SK-N-SH treated with all-trans-retinoic acid at 6 μM for 48 hours (cell line): Measurements from ENCODE around the gene UST.
"Not testable (repeated sequence)": the region's sequence is repeated elsewhere in the genome, so short reads cannot be mapped to it uniquely, and the experiment has no call there.

Experiments used
- ATAC-seq: fragments of 200-7000 bp; cut with Tn5 transposase; 3 replicates; pipeline ENCODE4 v1.9.1; 2020; ENCODE audit warnings: mild to moderate bottlenecking, moderate library complexity
- ARNTL ChIP-seq: fragments of 450-650 bp; formaldehyde crosslinking; IDR thresholded peaks from 2 replicates; pipeline ENCODE4 v1.5.0; 2020; ENCODE audit warnings: low read depth, mild to moderate bottlenecking, moderate library complexity, borderline replicate concordance
- BACH2 ChIP-seq: fragments of 250-450 bp; sonication (Bioruptor Pico); IDR thresholded peaks from 2 replicates; pipeline ENCODE4 v1.9.0; 2021; ENCODE audit warnings: mild to moderate bottlenecking, borderline replicate concordance
- CSDC2 ChIP-seq: fragments of 250-450 bp; sonication (Bioruptor Pico); IDR thresholded peaks from 2 replicates; pipeline ENCODE4 v1.5.0; 2020; ENCODE audit warnings: mild to moderate bottlenecking, moderate library complexity
- GLIS3 ChIP-seq: fragments of 250-450 bp; sonication (Bioruptor Pico); IDR thresholded peaks from 2 replicates; pipeline ENCODE4 v1.5.0; 2020; ENCODE audit warnings: mild to moderate bottlenecking, moderate library complexity
- ISL1 ChIP-seq: fragments of 250-450 bp; sonication (Bioruptor Pico); IDR thresholded peaks from 2 replicates; pipeline ENCODE4 v2.1.2; 2022; ENCODE audit warnings: mild to moderate bottlenecking, moderate library complexity
- OSR1 ChIP-seq: fragments of 250-450 bp; sonication (Bioruptor Pico); IDR thresholded peaks from 2 replicates; pipeline ENCODE4 v1.8.0; 2022; ENCODE audit warnings: moderate library complexity, mild to moderate bottlenecking, inconsistent platforms
- PPARA ChIP-seq: fragments of 250-450 bp; sonication (Bioruptor Pico); IDR thresholded peaks from 2 replicates; pipeline ENCODE4 v1.5.0; 2020; ENCODE audit warnings: mild to moderate bottlenecking, borderline replicate concordance
- SNAI2 ChIP-seq: fragments of 250-450 bp; sonication (Bioruptor Pico); IDR thresholded peaks from 2 replicates; pipeline ENCODE4 v1.5.0; 2020; ENCODE audit warnings: mild to moderate bottlenecking, moderate library complexity
- TCF4 ChIP-seq: fragments of 250-450 bp; sonication (Bioruptor Pico); IDR thresholded peaks from 2 replicates; pipeline ENCODE4 v1.8.0; 2021; ENCODE audit warnings: mild to moderate bottlenecking, moderate library complexity, borderline replicate concordance
- TOX ChIP-seq: fragments of 250-450 bp; sonication (Bioruptor Pico); IDR thresholded peaks from 2 replicates; pipeline ENCODE4 v1.8.0; 2021; ENCODE audit warnings: mild to moderate bottlenecking, moderate library complexity, borderline replicate concordance
- TSHZ2 ChIP-seq: fragments of 250-450 bp; sonication (Bioruptor Pico); IDR thresholded peaks from 2 replicates; pipeline ENCODE4 v1.5.0; 2020; ENCODE audit warnings: mild to moderate bottlenecking, moderate library complexity
- ZC3H10 ChIP-seq: fragments of 250-450 bp; sonication (Bioruptor Pico); IDR thresholded peaks from 2 replicates; pipeline ENCODE4 v1.5.1; 2021; ENCODE audit warnings: mild to moderate bottlenecking, moderate library complexity
- ZFP3 ChIP-seq: fragments of 250-450 bp; sonication (Bioruptor Pico); IDR thresholded peaks from 2 replicates; pipeline ENCODE4 v1.5.0; 2020; ENCODE audit warnings: mild to moderate bottlenecking, moderate library complexity
- ZFP30 ChIP-seq: fragments of 450-650 bp; formaldehyde crosslinking; IDR thresholded peaks from 2 replicates; pipeline ENCODE4 v1.5.0; 2022; ENCODE audit warnings: mild to moderate bottlenecking, moderate library complexity
- ZNF8 ChIP-seq: fragments of 450-650 bp; formaldehyde crosslinking; IDR thresholded peaks from 2 replicates; pipeline ENCODE4 v1.5.0; 2020; ENCODE audit warnings: mild to moderate bottlenecking, moderate library complexity
- TF ChIP-seq, protein P1 (sequence below): fragments of 250-450 bp; sonication (Bioruptor Pico); IDR thresholded peaks from 2 replicates; pipeline ENCODE4 v1.8.0; 2021; ENCODE audit warnings: low read depth, mild to moderate bottlenecking, moderate library complexity, borderline replicate concordance
- TF ChIP-seq, protein P2 (sequence below): fragments of 250-450 bp; sonication (Bioruptor Pico); IDR thresholded peaks from 2 replicates; pipeline ENCODE4 v1.8.0; 2020; ENCODE audit warnings: mild to moderate bottlenecking, moderate library complexity, borderline replicate concordance
- TF ChIP-seq, protein P3 (sequence below): fragments of 250-450 bp; sonication (Bioruptor Pico); IDR thresholded peaks from 2 replicates; pipeline ENCODE4 v1.5.1; 2021; ENCODE audit warnings: mild to moderate bottlenecking, moderate library complexity
- TF ChIP-seq, protein P4 (sequence below): fragments of 250-450 bp; sonication (Bioruptor Pico); IDR thresholded peaks from 2 replicates; pipeline ENCODE4 v1.5.1; 2020; ENCODE audit warnings: low read depth, mild to moderate bottlenecking, moderate library complexity

UST gene

DNA sequence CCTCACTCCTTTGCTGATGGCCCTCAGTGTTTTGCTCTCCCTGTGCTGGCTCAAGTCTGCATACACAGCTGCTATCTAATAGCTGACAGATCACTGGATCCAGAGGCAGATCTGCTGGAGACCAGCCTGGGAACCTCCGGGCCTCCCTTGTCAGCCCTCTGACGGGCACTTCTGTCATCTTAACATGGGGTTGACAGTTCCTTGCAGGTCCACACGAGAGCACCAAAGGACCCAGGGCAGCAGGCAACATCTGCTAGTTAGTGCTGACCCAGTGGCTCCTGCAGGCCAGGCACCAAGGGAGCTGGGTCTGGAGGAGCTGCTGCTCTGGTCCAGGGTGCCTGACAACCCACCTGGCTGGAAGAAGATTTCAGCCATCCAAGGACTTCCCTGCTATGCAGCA lies 208.1 kb downstream of the UST start:
- ATAC-seq = no peak
- TF ChIP-seq, protein P1, sequence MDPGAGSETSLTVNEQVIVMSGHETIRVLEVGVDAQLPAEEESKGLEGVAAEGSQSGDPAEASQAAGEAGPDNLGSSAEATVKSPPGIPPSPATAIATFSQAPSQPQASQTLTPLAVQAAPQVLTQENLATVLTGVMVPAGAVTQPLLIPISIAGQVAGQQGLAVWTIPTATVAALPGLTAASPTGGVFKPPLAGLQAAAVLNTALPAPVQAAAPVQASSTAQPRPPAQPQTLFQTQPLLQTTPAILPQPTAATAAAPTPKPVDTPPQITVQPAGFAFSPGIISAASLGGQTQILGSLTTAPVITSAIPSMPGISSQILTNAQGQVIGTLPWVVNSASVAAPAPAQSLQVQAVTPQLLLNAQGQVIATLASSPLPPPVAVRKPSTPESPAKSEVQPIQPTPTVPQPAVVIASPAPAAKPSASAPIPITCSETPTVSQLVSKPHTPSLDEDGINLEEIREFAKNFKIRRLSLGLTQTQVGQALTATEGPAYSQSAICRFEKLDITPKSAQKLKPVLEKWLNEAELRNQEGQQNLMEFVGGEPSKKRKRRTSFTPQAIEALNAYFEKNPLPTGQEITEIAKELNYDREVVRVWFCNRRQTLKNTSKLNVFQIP (CRISPR knock-in tag) = no peak
- TF ChIP-seq ZNF8 (CRISPR knock-in tag) = no peak
- TF ChIP-seq, protein P2, sequence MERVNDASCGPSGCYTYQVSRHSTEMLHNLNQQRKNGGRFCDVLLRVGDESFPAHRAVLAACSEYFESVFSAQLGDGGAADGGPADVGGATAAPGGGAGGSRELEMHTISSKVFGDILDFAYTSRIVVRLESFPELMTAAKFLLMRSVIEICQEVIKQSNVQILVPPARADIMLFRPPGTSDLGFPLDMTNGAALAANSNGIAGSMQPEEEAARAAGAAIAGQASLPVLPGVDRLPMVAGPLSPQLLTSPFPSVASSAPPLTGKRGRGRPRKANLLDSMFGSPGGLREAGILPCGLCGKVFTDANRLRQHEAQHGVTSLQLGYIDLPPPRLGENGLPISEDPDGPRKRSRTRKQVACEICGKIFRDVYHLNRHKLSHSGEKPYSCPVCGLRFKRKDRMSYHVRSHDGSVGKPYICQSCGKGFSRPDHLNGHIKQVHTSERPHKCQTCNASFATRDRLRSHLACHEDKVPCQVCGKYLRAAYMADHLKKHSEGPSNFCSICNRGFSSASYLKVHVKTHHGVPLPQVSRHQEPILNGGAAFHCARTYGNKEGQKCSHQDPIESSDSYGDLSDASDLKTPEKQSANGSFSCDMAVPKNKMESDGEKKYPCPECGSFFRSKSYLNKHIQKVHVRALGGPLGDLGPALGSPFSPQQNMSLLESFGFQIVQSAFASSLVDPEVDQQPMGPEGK (CRISPR knock-in tag) = no peak
- TF ChIP-seq TCF4 (CRISPR knock-in tag) = no peak
- no peak for TF ChIP-seq ZFP3 (CRISPR knock-in tag)
- TF ChIP-seq CSDC2 = no peak
- TF ChIP-seq OSR1 (CRISPR knock-in tag) = no peak
- TF ChIP-seq, protein P3, sequence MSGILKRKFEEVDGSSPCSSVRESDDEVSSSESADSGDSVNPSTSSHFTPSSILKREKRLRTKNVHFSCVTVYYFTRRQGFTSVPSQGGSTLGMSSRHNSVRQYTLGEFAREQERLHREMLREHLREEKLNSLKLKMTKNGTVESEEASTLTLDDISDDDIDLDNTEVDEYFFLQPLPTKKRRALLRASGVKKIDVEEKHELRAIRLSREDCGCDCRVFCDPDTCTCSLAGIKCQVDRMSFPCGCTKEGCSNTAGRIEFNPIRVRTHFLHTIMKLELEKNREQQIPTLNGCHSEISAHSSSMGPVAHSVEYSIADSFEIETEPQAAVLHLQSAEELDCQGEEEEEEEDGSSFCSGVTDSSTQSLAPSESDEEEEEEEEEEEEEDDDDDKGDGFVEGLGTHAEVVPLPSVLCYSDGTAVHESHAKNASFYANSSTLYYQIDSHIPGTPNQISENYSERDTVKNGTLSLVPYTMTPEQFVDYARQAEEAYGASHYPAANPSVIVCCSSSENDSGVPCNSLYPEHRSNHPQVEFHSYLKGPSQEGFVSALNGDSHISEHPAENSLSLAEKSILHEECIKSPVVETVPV (CRISPR knock-in tag) = no peak
- TF ChIP-seq GLIS3 = no peak
- no peak for TF ChIP-seq SNAI2 (CRISPR knock-in tag)
- TF ChIP-seq ARNTL (CRISPR knock-in tag) = no peak
- no peak for TF ChIP-seq PPARA (CRISPR knock-in tag)
- no peak for TF ChIP-seq ZFP30 (CRISPR knock-in tag)
- no peak for TF ChIP-seq TSHZ2
- no peak for TF ChIP-seq ZC3H10
- TF ChIP-seq, protein P4, sequence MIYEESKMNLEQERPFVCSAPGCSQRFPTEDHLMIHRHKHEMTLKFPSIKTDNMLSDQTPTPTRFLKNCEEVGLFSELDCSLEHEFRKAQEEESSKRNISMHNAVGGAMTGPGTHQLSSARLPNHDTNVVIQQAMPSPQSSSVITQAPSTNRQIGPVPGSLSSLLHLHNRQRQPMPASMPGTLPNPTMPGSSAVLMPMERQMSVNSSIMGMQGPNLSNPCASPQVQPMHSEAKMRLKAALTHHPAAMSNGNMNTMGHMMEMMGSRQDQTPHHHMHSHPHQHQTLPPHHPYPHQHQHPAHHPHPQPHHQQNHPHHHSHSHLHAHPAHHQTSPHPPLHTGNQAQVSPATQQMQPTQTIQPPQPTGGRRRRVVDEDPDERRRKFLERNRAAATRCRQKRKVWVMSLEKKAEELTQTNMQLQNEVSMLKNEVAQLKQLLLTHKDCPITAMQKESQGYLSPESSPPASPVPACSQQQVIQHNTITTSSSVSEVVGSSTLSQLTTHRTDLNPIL = no peak
- no peak for TF ChIP-seq BACH2 (CRISPR knock-in tag)
- TF ChIP-seq ISL1 (CRISPR knock-in tag) = no peak

- TF ChIP-seq PPARA (CRISPR knock-in tag) = no peak
- no peak for TF ChIP-seq TSHZ2
- no peak for TF ChIP-seq TOX (CRISPR knock-in tag)
- no peak for TF ChIP-seq ZFP30 (CRISPR knock-in tag)
- TF ChIP-seq, protein P1 (CRISPR knock-in tag) = no peak
- TF ChIP-seq GLIS3 = no peak
- TF ChIP-seq, protein P3 (CRISPR knock-in tag) = no peak
- TF ChIP-seq, protein P4 = no peak
- TF ChIP-seq ZNF8 (CRISPR knock-in tag) = no peak
- no peak for TF ChIP-seq TCF4 (CRISPR knock-in tag)
- no peak for ATAC-seq
Measured at GRCh38 chr6:148955441-148955840, 208.6 kb downstream of the UST start.

GRCh38 chr6:148956163-148956562 lies 209.3 kb downstream of the UST start:
- ATAC-seq = not testable (repeated sequence)
